ENCODE results near the gene MYLK4.

MYLK4 gene

DNA sequence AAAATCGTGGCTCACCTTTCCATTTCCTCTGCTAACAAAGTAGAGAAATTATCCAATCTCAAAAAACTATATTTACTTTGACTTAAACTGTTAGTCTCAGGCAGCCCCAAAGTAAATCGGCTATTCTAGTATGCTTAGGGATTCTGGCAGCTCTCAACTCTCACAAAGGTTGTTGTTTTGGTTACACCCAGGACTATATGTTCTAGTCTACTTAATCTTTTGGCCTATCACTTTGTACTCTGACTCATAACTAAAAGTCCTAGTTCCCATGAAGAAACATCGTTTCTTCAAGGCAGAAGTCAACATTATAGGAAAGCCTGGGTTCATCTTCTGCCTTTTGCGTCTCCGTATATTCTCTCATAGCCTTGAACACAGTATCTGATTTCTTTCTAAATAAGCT, 42.3 kb downstream of the MYLK4 start:
- DNase-seq (ENCODE audit: low read depth): peak; percentile 67
- TF ChIP-seq CTCF (IDR thresholded peaks at IDR 0.05; ENCODE audit: low read length, missing control alignments): no peak
- H3K4me3 ChIP-seq (replicated peaks; ENCODE audit: low read depth, low read length): no peak overlapping the region

DNA sequence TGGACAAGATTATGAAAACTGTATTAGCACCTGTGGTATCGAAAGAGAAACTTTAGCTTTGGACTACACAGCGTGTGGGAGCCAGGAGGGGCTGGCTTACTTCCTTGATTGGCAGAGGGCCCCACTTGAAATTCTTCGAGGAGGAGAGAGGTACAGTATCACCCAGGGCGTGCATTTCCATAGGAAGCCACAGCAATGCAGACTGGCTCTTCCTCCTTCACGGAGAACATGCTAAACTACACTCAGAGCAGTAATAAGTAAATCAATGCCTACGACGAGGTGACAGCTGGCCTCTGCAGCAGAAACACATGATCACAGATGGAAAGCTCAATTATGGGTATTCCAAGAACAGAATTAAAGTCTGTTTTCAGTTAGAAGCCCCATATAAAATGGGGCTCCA, 44.2 kb downstream of the MYLK4 start:
- TF ChIP-seq CTCF (IDR thresholded peaks at IDR 0.05; ENCODE audit: low read length, missing control alignments): no peak
- no peak overlapping the region for H3K4me3 ChIP-seq (replicated peaks; ENCODE audit: low read depth, low read length)
- no peak for DNase-seq (ENCODE audit: low read depth)

DNA sequence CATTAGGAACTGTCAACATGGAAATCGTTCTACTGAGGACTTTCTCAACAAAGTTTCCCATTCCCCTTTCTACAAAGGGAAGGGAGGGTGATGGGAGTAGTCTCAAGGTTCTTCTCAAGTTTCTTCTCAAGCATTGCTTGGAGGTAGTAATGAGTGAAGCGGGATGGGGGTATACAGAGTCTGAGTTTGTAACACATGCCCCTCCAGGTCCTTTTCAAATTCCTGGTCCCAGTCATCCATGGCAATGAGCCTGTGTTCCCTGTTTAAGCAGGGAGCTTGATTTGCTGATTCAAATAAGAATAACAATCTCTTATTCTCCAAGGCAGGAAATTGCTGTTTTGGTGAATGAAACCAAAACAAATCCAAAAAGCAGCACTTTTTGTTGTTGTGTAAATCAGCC, 45.5 kb downstream of the MYLK4 start:
- no peak for TF ChIP-seq CTCF (IDR thresholded peaks at IDR 0.05; ENCODE audit: low read length, missing control alignments)
- H3K4me3 ChIP-seq (replicated peaks; ENCODE audit: low read depth, low read length): no peak overlapping the region
- no peak for DNase-seq (ENCODE audit: low read depth)

- H3K4me3 ChIP-seq (replicated peaks; ENCODE audit: low read depth, low read length): no peak overlapping the region
- no peak for TF ChIP-seq CTCF (IDR thresholded peaks at IDR 0.05; ENCODE audit: low read length, missing control alignments)
- no peak for DNase-seq (ENCODE audit: low read depth)
Measured at GRCh38 chr6:2697291-2697690, 53.4 kb downstream of the MYLK4 start.

DNA sequence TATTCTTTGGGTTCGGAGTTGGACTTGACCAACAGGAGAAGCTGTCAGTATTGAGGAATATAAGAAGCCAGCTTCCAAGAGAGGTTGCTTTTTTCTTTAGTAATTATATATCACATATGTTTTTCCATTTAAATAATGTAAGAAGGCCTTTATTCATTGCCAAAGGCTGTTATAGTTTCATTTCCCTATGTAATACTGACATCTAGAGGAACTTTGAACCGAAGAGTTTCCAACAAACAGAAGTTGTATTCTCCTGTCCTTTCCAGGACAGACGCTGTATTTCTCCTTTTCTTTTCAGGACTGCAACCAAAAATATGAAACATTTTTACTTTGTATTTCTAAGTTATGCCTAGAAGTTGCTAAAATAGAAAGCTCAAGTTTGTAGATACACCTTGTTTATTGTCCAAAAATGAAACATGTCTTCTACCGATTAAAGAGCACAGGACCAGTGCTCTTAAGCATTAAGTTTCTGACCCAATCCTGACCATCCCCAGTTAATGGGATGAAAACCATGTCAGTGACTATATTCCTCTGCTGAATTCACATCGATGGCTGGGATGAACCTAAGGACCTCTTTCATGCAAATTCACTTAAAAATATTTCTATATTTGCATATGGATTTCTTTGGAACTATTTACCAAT, 55.1 kb downstream of the MYLK4 start:
- no peak overlapping the region for H3K4me3 ChIP-seq (replicated peaks; ENCODE audit: low read depth, low read length)
- peak; percentile 76 for DNase-seq (ENCODE audit: low read depth)
- peak; percentile 53 for TF ChIP-seq CTCF (IDR thresholded peaks at IDR 0.05; ENCODE audit: low read length, missing control alignments)

GRCh38 chr6:2693231-2693630, 57.5 kb downstream of the MYLK4 start:
- no peak for TF ChIP-seq CTCF (IDR thresholded peaks at IDR 0.05; ENCODE audit: low read length, missing control alignments)
- no peak overlapping the region for H3K4me3 ChIP-seq (replicated peaks; ENCODE audit: low read depth, low read length)
- no peak for DNase-seq (ENCODE audit: low read depth)

- TF ChIP-seq CTCF (IDR thresholded peaks at IDR 0.05; ENCODE audit: low read length, missing control alignments): no peak
- DNase-seq (ENCODE audit: low read depth): peak; percentile 91
Measured at GRCh38 chr6:2688401-2689064, 62.2 kb downstream of the MYLK4 start.

More at GRCh38 chr6:2688401-2689064, 62.2 kb downstream of the MYLK4 start:
- no peak overlapping the region for H3K4me3 ChIP-seq (replicated peaks; ENCODE audit: low read depth, low read length)
